Islet of Langerhans (tissue), 1 donor: ENCODE measurements around the gene UGT1A9.

Experiments
- FAIRE-seq: peaks from one replicate; lab custom pipeline; 2011; peaks lifted over from hg19 to GRCh38; lab: Jason Lieb, UNC

The UGT1A9 gene

GRCh38 chr2:233761040-233761769, 89.5 kb downstream of the UGT1A9 start:
- no peak for FAIRE-seq

GRCh38 chr2:233764264-233764663, 92.6 kb downstream of the UGT1A9 start:
- FAIRE-seq: no peak

DNA sequence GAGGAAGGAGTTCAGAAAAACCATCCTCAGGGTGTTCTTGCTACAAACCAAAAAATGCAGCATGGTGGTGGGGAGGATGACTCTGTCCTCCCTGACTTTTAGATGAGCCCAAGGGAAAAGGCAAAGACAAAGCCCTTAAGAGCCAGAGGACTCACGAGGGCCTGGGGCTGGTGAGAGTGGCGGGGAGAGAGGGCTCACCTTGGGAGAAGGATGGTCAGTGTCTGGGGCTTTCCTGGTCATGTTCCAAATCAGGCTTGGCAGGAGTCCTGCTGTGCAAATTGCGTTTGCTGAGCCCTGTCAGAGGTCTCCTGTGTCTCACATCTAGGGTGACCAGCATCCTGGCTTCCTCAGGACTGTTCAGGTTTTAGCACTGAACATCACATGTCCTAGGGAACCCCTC, 93.1 kb downstream of the UGT1A9 start:
- no peak for FAIRE-seq

DNA sequence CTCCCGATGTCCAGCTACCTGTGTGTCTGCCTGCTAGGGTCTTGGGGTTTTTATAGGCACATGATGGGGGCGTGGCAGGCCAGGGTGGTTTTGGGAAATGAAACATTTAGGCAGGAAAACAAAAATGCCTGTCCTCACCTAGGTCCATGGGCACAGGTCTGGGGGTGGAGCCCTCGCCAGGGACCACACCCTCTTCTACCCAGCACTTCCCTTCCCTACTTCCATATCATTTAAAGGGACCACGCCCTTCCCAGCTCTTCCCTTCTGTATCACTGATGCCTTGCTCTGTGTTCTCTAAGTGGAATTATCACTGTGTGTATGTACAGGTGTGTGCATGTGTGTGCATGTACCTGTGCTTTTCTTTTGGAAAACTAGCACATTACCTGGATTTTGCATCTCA, 94.7 kb downstream of the UGT1A9 start:
- FAIRE-seq: no peak

- FAIRE-seq: no peak
Measured at GRCh38 chr2:233768076-233768475, 96.4 kb downstream of the UGT1A9 start.

- FAIRE-seq: no peak
Measured at GRCh38 chr2:233769260-233769659, 97.6 kb downstream of the UGT1A9 start.

- no peak for FAIRE-seq
Measured at GRCh38 chr2:233772153-233772552, 100.5 kb downstream of the UGT1A9 start.

DNA sequence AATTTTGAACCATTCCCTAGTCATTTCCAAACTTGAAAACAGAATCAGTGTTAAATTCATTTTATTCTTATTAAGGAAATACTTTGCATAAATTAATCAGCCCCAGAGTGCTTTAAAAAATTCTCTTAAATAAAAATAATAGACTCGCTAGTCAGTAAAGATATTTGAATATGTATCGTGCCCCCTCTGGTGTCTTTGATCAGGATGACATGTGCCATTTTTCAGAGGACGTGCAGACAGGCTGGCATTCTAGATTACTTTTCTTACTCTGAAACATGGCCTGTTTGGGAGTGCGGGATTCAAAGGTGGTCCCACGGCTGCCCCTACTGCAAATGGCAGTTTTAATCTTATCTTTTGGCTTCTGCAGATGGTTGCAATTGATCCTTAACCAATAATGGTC, 100.9 kb downstream of the UGT1A9 start:
- no peak for FAIRE-seq

DNA sequence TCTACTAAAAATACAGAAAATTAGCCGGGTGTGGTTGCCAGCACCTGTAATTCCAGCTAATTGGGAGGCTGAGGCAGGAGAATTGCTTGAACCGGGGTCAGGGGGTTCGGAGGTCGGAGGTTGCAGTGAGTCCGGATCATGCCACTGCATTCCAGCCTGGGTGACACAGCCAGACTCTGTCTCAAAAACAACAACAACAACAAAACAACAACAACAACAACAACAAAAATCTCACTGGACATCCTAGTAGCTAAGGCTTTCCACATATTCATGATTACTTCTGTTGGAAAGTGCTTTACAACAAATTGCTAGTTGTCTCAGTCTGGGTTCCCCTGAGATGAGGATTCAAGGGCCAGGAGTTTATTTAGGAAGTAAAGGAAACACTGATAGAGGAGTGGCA, 102.2 kb downstream of the UGT1A9 start:
- FAIRE-seq: no peak

DNA sequence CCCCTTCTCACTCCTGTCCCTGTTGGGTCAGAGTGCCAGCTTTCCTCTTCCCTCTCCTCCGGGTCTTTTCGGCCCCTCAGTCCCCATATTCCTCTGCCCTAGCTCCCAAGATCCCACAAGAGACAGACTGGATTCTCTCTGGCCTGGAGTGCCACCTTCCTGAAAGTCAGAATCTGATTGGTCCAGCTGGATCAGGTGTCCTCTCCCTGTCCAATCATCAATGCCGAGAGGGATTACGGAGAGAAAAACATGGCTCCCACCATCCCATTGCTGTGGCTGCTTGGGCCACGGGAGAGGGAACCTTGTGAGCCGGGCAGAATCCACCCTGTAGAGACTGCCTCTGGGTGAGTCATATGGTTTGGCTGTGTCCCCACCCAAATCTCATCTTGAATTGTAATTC, 103.7 kb downstream of the UGT1A9 start:
- FAIRE-seq: no peak

DNA sequence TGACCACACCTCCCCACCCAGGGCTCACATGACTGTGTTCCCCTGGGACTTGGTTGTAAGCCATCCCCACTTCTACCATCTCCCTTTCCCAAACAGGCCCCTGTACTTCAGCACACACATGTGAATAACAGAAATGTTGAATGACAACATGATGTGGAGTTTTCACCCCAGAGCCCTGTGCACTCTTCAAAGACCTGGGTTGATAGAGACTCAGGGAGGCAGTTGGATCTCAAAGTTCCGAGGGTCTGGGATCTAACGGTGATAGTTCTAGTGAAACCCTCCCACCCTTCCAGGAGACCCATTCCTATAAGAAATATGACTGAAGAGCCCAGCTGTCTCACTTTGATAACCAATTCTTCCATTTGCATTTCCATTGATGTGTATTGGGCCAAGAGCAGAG, 106.3 kb downstream of the UGT1A9 start, which contains the start of gene MROH2A:
Gene MROH2A, plus strand, starts transcription at position 301 of the 400 bp plus-strand sequence. CDS start 1,029 bp downstream, outside the sequence.
- no peak for FAIRE-seq

- FAIRE-seq: no peak
Measured at GRCh38 chr2:233779722-233780121, 108.0 kb downstream of the UGT1A9 start.

DNA sequence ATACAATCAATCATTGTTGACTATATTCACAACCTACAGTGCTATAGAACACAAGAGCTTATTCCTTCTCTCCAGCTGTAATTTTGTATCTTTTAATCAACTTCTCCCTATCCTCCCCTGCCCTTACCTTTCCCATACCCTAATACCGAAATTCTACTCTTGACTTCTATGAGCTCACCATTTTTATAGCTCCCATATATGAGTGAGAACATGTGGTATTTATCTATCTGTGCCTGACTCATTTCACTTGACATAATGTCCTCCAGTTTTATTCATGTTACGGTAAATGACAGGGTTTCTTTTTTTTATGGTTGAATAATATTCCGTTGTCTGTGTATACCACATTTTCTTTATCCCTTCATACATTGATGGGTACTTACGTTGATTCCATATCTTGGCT, 109.1 kb downstream of the UGT1A9 start:
- no peak for FAIRE-seq

GRCh38 chr2:233789554-233789953, 117.9 kb downstream of the UGT1A9 start:
- FAIRE-seq: no peak

DNA sequence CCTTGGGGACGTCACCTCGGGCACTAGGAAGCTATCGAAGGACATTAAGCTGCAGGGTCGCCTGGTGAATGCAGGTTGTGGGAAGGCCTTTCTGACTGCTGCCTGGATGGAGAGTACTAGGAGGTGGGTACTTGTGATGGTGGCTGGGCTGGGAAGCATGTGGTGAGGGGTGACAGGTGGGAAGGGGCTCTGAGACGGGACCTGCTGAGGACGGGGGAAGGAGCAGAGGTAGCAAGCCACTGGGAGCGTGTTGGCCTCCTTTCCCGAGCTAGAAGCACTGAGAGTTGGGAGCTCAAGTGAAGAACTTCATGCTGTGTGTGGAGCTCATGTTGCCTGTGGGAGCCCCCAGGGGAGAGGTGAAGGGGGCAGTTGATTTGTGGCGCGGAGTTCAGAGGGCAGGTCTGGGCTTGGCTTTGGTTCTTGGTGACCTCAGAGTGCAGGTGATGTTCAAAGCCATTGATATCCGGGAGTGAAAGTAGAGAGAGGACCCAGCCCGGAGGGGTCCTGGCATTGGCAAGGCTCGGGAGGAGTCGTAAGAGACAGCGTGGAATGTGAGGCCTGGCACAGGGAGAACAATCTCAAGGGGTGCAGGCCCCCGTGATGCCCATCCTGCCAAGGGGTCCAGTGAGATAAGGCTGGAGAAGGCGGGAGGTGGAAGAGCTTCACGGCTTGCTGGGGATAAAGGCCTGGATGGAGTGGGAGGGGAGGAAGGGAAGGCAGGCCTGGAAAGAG, 119.6 kb downstream of the UGT1A9 start:
- no peak for FAIRE-seq

DNA sequence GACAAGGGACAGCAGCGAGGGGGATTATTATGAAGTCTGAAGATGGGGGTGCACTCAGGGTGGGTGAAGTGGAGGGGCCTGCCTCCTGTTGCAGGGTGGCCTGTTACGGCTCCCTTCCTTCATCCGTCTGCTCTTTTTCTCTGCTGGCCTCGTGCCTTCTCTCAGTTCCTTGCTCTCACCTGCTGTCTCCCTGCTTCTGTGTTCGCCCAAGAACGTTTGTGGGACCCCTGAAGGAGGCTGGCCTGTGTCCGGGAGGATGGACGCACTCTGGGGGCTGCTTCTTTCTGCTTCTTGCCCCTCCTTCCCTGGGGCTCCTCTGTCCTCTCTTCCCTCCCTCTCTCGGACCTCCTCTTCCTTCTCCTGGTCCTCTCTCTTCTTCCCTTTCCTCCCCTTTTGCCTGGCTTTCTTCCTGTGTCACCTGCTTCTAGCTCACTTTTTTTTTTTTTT, 120.2 kb downstream of the UGT1A9 start:
- no peak for FAIRE-seq

DNA sequence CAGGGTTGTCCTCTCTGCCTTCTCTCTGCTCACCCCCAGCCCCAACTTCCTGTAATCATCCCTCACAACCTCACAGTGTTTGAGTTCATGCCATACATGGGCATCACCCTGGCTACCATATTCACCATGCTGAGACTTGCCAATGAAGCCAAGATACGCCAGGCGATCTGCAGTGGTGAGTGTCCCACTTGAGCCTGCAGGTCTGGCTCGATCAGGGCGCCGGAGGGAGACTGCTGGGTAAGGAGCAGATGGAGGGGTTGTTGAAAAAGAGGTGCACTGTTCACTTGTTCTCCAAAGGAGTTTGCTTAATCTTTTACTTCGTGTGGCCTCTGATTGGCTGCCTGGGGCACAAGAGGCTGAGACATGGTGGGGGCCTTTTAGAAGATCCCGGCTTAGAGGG, 121.0 kb downstream of the UGT1A9 start:
- no peak for FAIRE-seq

DNA sequence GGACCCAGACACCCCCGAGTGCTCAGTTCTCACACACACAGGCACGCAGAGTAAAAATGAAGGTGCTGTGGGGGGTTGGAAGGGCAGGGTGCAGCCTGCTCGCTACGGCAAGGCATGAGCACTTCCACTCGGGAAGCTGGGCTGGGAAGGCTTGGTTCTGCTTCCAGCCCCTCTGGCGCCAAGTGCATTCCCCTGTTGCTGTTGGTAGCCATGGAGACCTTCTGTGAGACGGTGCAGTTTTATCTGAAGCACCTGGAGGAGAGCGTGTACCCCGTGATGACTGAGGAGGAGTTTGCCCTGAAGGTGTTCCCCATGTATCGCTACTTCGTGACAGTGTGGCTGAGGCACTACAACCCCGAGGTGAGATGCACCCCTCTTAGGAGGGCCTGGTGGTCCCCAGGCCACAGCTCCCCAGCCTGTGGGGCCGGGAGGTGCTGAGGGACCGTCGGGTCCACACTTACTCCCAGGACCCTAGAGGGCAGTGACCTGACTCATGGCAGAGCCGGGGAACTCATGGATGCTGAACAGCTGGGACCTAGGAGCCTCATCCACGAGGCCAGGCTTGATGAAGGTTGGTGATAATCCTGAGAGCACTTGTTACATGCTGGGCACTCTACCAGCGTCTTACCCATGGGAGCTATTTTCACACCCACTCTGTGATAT, 121.9 kb downstream of the UGT1A9 start:
- FAIRE-seq: no peak

- no peak for FAIRE-seq
Measured at GRCh38 chr2:233794128-233794658, 122.5 kb downstream of the UGT1A9 start.

- no peak for FAIRE-seq
Measured at GRCh38 chr2:233795735-233796171, 124.1 kb downstream of the UGT1A9 start.

GRCh38 chr2:233796254-233796653, 124.6 kb downstream of the UGT1A9 start:
- no peak for FAIRE-seq

- FAIRE-seq: no peak
Measured at GRCh38 chr2:233798335-233799086, 126.8 kb downstream of the UGT1A9 start.
